Measurements from ENCODE around the gene SHMT2.

GRCh38 chr12:57209916-57210315, 19.6 kb upstream of the SHMT2 start:
- TF ChIP-seq EZH2 (IDR thresholded peaks at IDR 0.05; ENCODE audit: insufficient read depth, low read length) (no peak), CTCF (IDR thresholded peaks at IDR 0.05; ENCODE audit: insufficient read depth, low read depth, low read length) (no peak)
